GM19025 (cell line): ENCODE measurements around the gene AHRR.
"Not testable (repeated sequence)": the region's sequence is repeated elsewhere in the genome, so short reads cannot be mapped to it uniquely, and the experiment has no call there.

Source experiments
- ATAC-seq: cut with Tn5 transposase; IDR thresholded peaks from one replicate; pipeline ENCODE4 v1.9.1; 2021; ENCODE audit warnings: mild to moderate bottlenecking, low read depth, moderate library complexity; ENCODE audit not compliant: unreplicated experiment

Gene AHRR

GRCh38 chr5:466661-467310 lies 145.3 kb downstream of the AHRR start:
- ATAC-seq = no peak

GRCh38 chr5:468401-468800 lies 146.9 kb downstream of the AHRR start:
- no peak for ATAC-seq

GRCh38 chr5:469752-470483 lies 148.4 kb downstream of the AHRR start:
- ATAC-seq = no peak

- no peak for ATAC-seq
Measured at GRCh38 chr5:470961-471749, 149.6 kb downstream of the AHRR start.

GRCh38 chr5:471750-472058 lies 150.2 kb downstream of the AHRR start:
- ATAC-seq = no peak

- peak; percentile 1 for ATAC-seq
Measured at GRCh38 chr5:472076-472655, 150.7 kb downstream of the AHRR start.

- ATAC-seq = peak; percentile 70
Measured at GRCh38 chr5:472656-473550, 151.4 kb downstream of the AHRR start.

GRCh38 chr5:473551-474192 lies 152.2 kb downstream of the AHRR start:
- peak; percentile 21 for ATAC-seq

- ATAC-seq = not testable (repeated sequence)
Measured at GRCh38 chr5:474232-474839, 152.8 kb downstream of the AHRR start.

GRCh38 chr5:474840-475661 lies 153.5 kb downstream of the AHRR start:
- ATAC-seq = no peak

- no peak for ATAC-seq
Measured at GRCh38 chr5:475704-476101, 154.2 kb downstream of the AHRR start.

- ATAC-seq = no peak
Measured at GRCh38 chr5:476102-476813, 154.7 kb downstream of the AHRR start.

GRCh38 chr5:476814-477175 lies 155.3 kb downstream of the AHRR start:
- ATAC-seq = no peak

GRCh38 chr5:477247-477646 lies 155.7 kb downstream of the AHRR start:
- ATAC-seq = no peak

- no peak for ATAC-seq
Measured at GRCh38 chr5:477871-478270, 156.4 kb downstream of the AHRR start.

- no peak for ATAC-seq
Measured at GRCh38 chr5:478369-478981, 157.0 kb downstream of the AHRR start.

GRCh38 chr5:478982-479535 lies 157.5 kb downstream of the AHRR start:
- no peak for ATAC-seq
